Measurements from ENCODE around the gene SMU1.
A peak's percentile ranks its signal among the peaks of the same experiment; 100 is the strongest.

SMU1 gene

GRCh38 chr9:33076046-33077004 lies at the start of gene SMU1:
TSS of gene SMU1 (minus strand) at chr9:33076674. CDS start at chr9:33076608, 66 bp downstream.
- peak; percentile 83 for DNase-seq

GRCh38 chr9:33125461-33125860 lies 49.0 kb upstream of the SMU1 start:
- DNase-seq: no peak

DNA sequence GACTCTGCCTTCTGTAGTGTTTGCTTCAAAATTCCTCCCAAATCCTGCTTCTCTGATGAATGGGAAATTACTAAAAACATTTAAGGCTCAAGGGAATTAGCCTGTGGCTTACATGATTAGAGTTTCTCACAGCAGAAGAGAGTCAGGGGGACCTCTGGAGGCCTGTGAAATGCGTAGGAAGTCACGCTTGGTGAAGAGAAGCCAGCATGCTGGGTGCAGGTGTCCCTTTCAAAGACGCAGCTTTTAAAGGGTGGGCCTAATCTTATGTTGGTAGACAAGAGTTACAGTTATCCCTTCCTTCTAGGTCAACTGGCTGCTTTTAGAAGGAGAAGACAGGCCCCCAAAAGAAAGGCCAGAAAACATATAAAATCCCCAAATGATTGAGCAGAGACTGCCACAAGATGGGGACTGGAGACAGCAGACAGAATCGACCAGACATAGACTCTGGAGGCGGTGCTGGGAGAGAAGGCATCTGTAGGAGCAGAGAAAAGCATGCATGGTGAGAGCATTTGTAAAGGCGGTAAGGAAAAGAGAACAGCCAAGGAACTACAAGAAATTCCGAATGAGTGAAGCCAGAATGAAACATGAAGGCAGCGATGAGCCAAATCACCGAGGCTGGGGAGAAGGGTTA lies 48.4 kb upstream of the SMU1 start:
- DNase-seq: no peak

- DNase-seq: no peak
Measured at GRCh38 chr9:33124046-33124445, 47.6 kb upstream of the SMU1 start.

GRCh38 chr9:33123407-33124031 lies 47.0 kb upstream of the SMU1 start:
- no peak for DNase-seq

GRCh38 chr9:33120620-33121019 lies 44.1 kb upstream of the SMU1 start:
- DNase-seq: no peak

DNA sequence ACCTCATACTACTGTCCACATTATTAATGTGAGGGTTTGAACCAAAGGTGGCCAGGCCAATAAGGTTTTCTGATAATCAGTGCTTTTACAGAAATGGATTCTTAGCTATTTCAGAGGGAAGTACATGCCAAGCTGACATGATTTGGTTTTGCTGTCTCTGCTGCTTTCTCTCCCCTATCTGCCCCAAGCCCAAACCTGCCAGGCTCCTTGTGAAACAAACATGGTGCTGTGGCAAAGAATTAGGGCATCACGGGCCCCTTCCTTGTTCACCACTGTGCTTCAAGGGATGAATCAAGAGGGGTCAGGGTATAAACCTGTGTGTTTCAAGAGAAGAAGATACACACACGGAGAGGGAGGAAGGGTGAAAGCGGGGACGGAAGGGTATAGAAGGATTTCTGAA lies 41.3 kb upstream of the SMU1 start:
- DNase-seq: no peak

- DNase-seq: no peak
Measured at GRCh38 chr9:33117306-33117705, 40.8 kb upstream of the SMU1 start.

GRCh38 chr9:33116860-33117259 lies 40.4 kb upstream of the SMU1 start:
- no peak for DNase-seq

GRCh38 chr9:33114746-33115145 lies 38.3 kb upstream of the SMU1 start:
- DNase-seq: no peak

- no peak for DNase-seq
Measured at GRCh38 chr9:33113799-33114547, 37.5 kb upstream of the SMU1 start.

GRCh38 chr9:33112094-33112493 lies 35.6 kb upstream of the SMU1 start:
- DNase-seq: no peak

GRCh38 chr9:33111631-33112030 lies 35.2 kb upstream of the SMU1 start:
- DNase-seq: no peak

GRCh38 chr9:33110686-33111085 lies 34.2 kb upstream of the SMU1 start:
- DNase-seq: no peak

DNA sequence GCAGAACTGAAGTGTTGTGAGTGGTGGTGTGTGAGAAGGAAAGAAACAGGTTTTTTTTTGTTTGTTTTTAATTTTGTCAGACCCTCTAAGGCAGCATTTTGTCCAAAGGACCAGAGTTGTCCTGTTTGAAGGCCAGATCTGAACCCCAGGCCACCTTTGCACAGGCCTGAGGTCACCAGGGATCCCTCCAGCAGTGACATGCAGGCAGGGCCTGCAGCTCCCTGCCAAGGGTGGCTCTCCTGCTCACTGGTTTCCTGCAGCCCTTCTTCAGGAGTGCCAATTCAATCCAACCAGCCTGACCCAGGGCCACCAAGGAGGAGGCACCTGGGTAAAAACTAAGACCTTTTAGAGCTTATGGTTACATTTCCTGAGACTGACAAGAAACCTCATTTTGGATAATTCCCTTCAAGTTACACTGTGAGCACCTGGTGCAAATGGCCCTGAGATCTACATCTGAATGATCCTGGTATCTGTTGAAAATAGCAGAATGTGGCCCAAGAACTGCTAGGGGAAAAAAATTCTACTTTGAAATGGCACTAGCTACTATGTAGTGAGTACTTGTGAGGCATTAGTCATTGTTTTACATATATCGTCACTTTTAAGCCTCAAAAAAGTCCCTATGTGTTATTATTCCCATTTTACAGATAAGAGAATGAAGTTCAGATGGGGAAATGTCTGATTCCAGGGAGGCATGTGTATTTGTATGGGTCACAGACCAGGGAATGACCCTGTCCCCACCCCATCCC lies 33.5 kb upstream of the SMU1 start:
- DNase-seq: no peak

DNA sequence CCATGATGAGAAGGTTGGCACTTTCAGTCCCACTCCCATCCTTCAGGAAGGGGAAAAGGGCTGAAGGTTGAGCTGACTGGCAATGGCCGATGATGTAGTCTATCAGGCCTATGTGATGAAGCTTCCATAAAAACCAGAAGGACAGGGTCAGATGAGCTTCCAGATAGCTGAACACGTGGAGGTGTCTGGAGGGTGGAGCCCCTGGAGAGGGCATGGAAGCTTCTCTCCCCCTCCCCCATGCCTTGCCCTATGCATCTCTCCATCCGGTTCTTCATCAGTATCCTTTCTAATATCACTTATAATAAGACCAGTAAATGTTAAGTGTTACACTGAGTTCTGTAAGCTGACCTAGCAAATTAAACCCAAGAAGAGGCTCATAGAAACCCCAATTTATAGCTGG lies 32.6 kb upstream of the SMU1 start:
- DNase-seq: no peak

- DNase-seq: no peak
Measured at GRCh38 chr9:33108472-33108871, 32.0 kb upstream of the SMU1 start.

DNA sequence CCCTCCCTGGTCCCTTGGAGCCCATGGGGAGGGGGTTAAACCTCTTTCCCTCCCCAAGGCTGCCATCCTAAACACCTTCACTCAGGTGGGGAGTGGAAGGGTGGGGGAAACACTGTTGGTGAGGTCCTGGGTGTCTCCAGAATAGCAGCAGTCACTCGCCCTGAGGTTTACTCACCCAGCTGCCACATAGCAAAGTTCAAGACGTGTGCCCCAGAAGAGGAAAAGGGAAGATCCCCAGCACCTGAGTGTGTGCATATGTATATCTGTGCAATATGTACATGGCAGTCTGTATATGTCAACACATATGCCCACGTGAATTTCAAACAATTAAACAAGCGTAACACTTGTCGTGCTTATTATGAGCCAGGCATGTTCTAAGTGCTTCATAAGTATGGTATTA lies 31.3 kb upstream of the SMU1 start:
- DNase-seq: no peak

- DNase-seq: no peak
Measured at GRCh38 chr9:33106827-33107621, 30.6 kb upstream of the SMU1 start.

- no peak for DNase-seq
Measured at GRCh38 chr9:33106372-33106771, 29.9 kb upstream of the SMU1 start.

GRCh38 chr9:33105959-33106358 lies 29.5 kb upstream of the SMU1 start:
- DNase-seq: no peak
